Nephron progenitor cell (in vitro differentiated cells): ENCODE measurements around the gene STXBP5.

ENCODE experiments used
- DNase-seq: peaks from one replicate; pipeline ENCODE4 v3.0.0; 2021
- H3K27ac Mint-ChIP-seq: 2 replicates; pipeline ENCODE4 v1.8.0; 2021; ENCODE audit warnings: mild to moderate bottlenecking, moderate library complexity, mixed read lengths
- H3K27me3 Mint-ChIP-seq: 2 replicates; pipeline ENCODE4 v1.8.0; 2021; ENCODE audit warnings: mild to moderate bottlenecking, low read depth, mixed read lengths; ENCODE audit not compliant: poor library complexity
- H3K36me3 Mint-ChIP-seq: 2 replicates; pipeline ENCODE4 v1.8.0; 2021; ENCODE audit warnings: low read depth, mixed read lengths
- H3K4me1 Mint-ChIP-seq: 2 replicates; pipeline ENCODE4 v1.8.0; 2021; ENCODE audit warnings: mixed read lengths
- H3K4me3 Mint-ChIP-seq: 2 replicates; pipeline ENCODE4 v1.8.0; 2021; ENCODE audit warnings: mild to moderate bottlenecking, moderate library complexity, mixed read lengths
- H3K9me3 Mint-ChIP-seq: 2 replicates; pipeline ENCODE4 v1.8.0; 2021; ENCODE audit warnings: mild to moderate bottlenecking, moderate library complexity, mixed read lengths
- TF ChIP-seq, protein P1 (sequence below): fragments of 200-600 bp; sonication (generic); IDR thresholded peaks from 2 replicates; pipeline ENCODE4 v1.5.0; 2021; ENCODE audit warnings: antibody characterized with exemption

Gene STXBP5

DNA sequence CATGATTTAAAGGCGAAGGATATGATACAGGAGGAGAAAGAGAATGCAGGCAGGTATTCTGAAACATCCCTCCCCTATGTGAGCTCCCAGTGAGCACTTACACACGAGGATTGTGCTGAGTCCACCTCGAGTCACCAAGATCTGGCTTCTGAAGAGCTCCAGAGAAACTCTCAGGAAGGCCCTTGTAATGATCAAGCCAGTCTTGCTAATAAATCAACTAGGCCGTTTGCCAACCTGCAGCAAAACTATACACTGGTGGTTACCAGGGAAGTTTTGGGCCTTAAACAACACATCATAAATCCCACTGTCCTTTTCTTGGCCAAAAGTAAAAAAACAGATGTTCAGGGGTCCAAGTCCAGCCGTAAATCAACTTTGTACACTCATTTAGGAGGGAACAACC is 79.2 kb downstream of the STXBP5 start:
- peaks cover 40% of the 10 kb centered on the region for H3K4me1 Mint-ChIP-seq
- H3K27ac Mint-ChIP-seq = peak overlapping the region; percentile 97
- peak overlapping the region; percentile 63 for H3K4me3 Mint-ChIP-seq
- peaks cover 45% of the 10 kb centered on the region for H3K36me3 Mint-ChIP-seq
- peaks cover 28% of the 10 kb centered on the region for H3K9me3 Mint-ChIP-seq
- peak; percentile 14 for DNase-seq
- TF ChIP-seq, protein P1, sequence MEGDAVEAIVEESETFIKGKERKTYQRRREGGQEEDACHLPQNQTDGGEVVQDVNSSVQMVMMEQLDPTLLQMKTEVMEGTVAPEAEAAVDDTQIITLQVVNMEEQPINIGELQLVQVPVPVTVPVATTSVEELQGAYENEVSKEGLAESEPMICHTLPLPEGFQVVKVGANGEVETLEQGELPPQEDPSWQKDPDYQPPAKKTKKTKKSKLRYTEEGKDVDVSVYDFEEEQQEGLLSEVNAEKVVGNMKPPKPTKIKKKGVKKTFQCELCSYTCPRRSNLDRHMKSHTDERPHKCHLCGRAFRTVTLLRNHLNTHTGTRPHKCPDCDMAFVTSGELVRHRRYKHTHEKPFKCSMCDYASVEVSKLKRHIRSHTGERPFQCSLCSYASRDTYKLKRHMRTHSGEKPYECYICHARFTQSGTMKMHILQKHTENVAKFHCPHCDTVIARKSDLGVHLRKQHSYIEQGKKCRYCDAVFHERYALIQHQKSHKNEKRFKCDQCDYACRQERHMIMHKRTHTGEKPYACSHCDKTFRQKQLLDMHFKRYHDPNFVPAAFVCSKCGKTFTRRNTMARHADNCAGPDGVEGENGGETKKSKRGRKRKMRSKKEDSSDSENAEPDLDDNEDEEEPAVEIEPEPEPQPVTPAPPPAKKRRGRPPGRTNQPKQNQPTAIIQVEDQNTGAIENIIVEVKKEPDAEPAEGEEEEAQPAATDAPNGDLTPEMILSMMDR = no peak
- H3K27me3 Mint-ChIP-seq = no peaks in the 10 kb centered on the region

DNA sequence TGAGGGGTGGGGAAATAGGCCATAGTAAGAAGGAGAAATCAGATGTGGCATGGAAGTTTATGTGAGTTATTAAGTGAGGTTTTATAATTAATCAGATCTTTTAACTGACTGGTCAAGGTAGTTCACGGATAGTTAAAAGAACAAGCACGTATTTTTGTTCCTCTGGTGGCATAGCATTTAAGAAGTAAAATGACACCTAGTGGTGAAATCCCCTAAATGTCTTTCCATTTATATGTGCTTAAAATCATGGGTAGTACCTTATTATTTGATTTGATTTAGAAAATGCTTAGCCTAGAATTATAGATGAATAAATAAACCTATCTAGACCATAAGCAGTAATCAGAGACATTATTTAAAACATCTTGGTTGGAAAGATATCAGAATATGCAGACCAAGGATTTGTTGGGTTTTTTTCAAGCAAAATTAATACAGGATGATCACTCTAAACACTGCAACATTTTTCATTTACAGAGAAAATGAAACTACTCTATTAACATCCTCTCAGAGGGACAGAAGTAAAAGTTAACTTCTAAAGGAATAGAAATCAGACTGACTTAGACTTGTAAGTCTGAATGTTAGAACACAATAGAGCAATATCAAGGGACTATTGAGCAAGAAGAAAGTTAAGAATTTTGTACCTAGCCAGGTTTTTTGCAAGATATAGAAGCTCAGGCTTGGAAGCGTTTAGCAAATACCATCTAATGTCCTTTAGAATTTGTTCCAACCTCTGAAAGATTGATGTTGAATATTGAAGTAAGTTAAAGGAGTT is 81.1 kb downstream of the STXBP5 start:
- H3K9me3 Mint-ChIP-seq = peaks cover 16% of the 10 kb centered on the region
- TF ChIP-seq, protein P1 = peak; percentile 39
- no peak for DNase-seq
- no peak overlapping the region for H3K4me3 Mint-ChIP-seq
- H3K36me3 Mint-ChIP-seq = peaks cover 34% of the 10 kb centered on the region
- peak overlapping the region; percentile 1 for H3K27ac Mint-ChIP-seq
- no peaks in the 10 kb centered on the region for H3K27me3 Mint-ChIP-seq
- H3K4me1 Mint-ChIP-seq = peaks cover 40% of the 10 kb centered on the region

DNA sequence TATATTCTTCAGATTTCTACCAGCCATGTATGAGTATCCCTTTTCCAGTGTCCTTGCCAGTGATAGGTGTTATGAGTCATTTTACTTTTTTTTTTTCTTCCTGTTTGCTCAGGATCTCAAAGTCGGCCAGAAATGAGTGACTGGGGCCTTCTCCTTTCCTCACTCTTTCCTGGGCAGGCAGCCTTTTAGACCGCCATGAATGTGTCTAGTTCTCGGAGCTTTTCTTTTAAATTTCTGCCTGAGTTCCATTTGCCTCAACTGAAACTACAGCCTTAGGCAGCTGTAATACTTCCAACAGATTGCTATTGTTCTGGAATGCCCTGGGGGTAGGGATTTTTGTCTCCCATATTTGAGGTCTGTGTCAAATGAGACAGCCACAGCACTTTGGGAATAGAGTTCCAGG is 83.7 kb downstream of the STXBP5 start:
- H3K27me3 Mint-ChIP-seq = no peaks in the 10 kb centered on the region
- H3K9me3 Mint-ChIP-seq = peaks cover 4% of the 10 kb centered on the region
- H3K4me3 Mint-ChIP-seq = no peak overlapping the region
- H3K36me3 Mint-ChIP-seq = peaks cover 22% of the 10 kb centered on the region
- no peak overlapping the region for H3K27ac Mint-ChIP-seq
- DNase-seq = no peak
- H3K4me1 Mint-ChIP-seq = peaks cover 25% of the 10 kb centered on the region
- TF ChIP-seq, protein P1 = no peak

DNA sequence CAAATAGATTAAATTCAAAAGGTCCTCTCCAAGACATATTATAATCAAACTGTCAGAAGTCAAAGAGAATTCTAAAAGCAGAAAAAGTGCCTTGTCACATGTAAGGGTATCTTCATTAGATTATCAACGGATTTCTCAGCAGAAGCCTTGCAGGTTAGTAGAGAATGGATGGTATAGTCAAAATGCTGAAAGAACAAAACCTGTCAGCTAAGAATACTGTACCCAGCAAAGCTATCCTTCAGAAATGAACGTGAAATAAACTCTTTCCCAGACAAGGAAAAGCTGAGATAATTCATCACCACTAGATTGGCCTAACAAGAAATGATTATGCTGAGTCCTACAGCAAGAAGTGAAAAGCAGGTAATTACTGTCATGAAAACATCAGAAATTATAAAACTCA is 92.9 kb downstream of the STXBP5 start:
- Mint-ChIP-seq H3K4me1 (no peaks in the 10 kb centered on the region), H3K9me3 (peaks cover 61% of the 10 kb centered on the region), H3K36me3 (peaks cover 73% of the 10 kb centered on the region), H3K27me3 (peaks cover 3% of the 10 kb centered on the region), H3K4me3 (no peak overlapping the region), H3K27ac (no peak overlapping the region)
- no peak for DNase-seq
- TF ChIP-seq, protein P1 = no peak

DNA sequence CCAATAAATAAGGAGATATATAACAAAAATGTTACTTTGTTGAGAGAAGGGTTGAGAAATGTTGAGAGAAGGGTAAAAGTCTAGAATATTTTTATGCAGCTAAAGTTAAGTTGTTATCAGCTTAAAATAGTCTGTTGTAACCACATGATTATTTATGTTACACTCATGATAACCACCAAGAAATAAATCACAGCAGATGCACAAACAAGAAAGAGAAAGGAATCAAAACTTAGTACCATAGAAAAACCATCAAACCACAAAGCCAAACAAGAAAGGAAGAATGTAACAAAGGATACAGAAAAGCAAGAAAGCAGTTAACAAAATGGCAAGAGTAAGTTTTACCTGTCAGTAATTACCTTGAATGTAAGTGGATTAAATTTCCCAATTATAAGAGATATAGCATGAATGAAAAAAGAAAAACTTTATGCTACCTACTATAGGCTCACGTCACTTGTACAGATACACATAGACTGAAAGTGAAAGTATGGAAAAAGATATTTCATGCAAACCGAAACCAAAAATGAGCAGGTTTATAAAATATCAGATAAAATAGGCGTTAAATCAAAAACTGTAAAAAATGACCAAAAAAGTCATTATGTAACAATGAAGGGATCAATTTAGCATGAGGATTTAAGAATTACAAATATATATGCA is 93.6 kb downstream of the STXBP5 start:
- no peak for DNase-seq
- no peak overlapping the region for H3K4me3 Mint-ChIP-seq
- H3K27ac Mint-ChIP-seq = no peak overlapping the region
- peaks cover 66% of the 10 kb centered on the region for H3K9me3 Mint-ChIP-seq
- H3K27me3 Mint-ChIP-seq = peaks cover 3% of the 10 kb centered on the region
- TF ChIP-seq, protein P1 = no peak
- no peaks in the 10 kb centered on the region for H3K4me1 Mint-ChIP-seq
- peaks cover 77% of the 10 kb centered on the region for H3K36me3 Mint-ChIP-seq
